Astrocyte of the cerebellum (primary cell): ENCODE results near the gene FOXO6.

ENCODE experiments used
- DNase-seq: peaks from one replicate; pipeline ENCODE4 v3.0.0-alpha.2; 2011; ENCODE audit warnings: low read depth
- H3K4me3 ChIP-seq: 2 replicates; pipeline ENCODE4 v1.5.1; 2011; ENCODE audit warnings: mild to moderate bottlenecking, low read depth, low read length, moderate library complexity
- in situ Hi-C: cut with HindIII; loops from 2 replicates; pipeline ENCODE4 v1.10.0; 2017; ENCODE audit warnings: low sequenced_read_pairs
- TF ChIP-seq, protein P1 (sequence below): IDR thresholded peaks from 2 replicates; pipeline ENCODE4 v1.5.1; 2012; ENCODE audit warnings: low read length, low read depth, moderate library complexity, mild to moderate bottlenecking; ENCODE audit errors: missing control alignments

The FOXO6 gene

GRCh38 chr1:41399145-41399795 is 38.0 kb downstream of the FOXO6 start:
- H3K4me3 ChIP-seq = no peak overlapping the region
- DNase-seq = no peak
- TF ChIP-seq, protein P1, sequence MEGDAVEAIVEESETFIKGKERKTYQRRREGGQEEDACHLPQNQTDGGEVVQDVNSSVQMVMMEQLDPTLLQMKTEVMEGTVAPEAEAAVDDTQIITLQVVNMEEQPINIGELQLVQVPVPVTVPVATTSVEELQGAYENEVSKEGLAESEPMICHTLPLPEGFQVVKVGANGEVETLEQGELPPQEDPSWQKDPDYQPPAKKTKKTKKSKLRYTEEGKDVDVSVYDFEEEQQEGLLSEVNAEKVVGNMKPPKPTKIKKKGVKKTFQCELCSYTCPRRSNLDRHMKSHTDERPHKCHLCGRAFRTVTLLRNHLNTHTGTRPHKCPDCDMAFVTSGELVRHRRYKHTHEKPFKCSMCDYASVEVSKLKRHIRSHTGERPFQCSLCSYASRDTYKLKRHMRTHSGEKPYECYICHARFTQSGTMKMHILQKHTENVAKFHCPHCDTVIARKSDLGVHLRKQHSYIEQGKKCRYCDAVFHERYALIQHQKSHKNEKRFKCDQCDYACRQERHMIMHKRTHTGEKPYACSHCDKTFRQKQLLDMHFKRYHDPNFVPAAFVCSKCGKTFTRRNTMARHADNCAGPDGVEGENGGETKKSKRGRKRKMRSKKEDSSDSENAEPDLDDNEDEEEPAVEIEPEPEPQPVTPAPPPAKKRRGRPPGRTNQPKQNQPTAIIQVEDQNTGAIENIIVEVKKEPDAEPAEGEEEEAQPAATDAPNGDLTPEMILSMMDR = no peak
- in situ Hi-C loops = no loop called here

- TF ChIP-seq, protein P1 = no peak
- H3K4me3 ChIP-seq = no peak overlapping the region
- no peak for DNase-seq
- in situ Hi-C loops = loop anchor here (25.0 kb wide), 1 partner anchor 113 kb away; no protein-coding TSS in a partner anchor
These were observed 39.0 kb downstream of the FOXO6 start for GRCh38 chr1:41400225-41400624.

DNA sequence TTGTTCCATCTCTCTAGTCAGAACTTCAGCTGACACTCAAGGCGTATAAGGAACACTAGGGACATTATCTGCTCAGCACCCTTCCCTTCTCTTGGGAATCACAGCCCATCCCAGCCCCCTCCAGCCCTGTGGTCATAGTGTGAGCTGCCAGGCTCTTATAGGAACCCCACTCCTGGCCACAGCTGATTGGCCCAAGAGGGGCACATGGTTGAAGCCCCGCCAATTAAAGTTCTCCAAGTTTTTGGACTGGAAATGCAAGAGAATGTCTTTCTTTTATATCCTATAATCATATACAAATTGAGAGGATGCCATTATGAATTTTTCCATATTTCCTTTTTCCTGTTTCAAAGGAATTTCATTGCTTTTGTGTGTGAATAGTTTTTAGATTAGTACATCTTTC is 40.7 kb downstream of the FOXO6 start:
- no peak for DNase-seq
- TF ChIP-seq, protein P1 = no peak
- in situ Hi-C loops = loop anchor here (25.0 kb wide), 1 partner anchor 115 kb away; no protein-coding TSS in a partner anchor
- no peak overlapping the region for H3K4me3 ChIP-seq

GRCh38 chr1:41404308-41404761 is 43.1 kb downstream of the FOXO6 start:
- in situ Hi-C loops = loop anchor here (25.0 kb wide), 1 partner anchor 117 kb away; no protein-coding TSS in a partner anchor
- TF ChIP-seq, protein P1 = no peak
- DNase-seq = no peak
- no peak overlapping the region for H3K4me3 ChIP-seq

- no peak overlapping the region for H3K4me3 ChIP-seq
- TF ChIP-seq, protein P1 = no peak
- in situ Hi-C loops = loop anchor here (25.0 kb wide), 1 partner anchor 120 kb away; no protein-coding TSS in a partner anchor
- no peak for DNase-seq
These were observed 46.5 kb downstream of the FOXO6 start for GRCh38 chr1:41407664-41408252.

DNA sequence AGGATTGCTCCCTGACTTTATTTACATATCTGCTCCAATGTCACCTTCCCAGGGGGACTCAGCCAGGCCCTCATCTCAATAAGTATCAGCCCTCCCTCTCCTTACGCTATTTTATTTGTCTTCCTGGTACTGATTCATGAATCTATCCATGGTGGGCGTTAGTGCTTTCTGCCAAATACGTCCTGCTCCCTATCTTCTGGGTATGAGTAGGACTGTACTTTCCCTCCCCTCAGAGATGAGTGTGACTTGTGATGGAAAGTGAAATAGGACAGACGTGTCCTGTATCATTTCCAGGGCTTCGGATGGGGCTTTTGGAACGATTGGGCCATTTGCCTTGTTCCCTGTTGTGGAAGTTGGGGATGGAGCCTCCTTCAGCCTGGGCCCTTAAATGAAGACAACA is 47.5 kb downstream of the FOXO6 start:
- DNase-seq = no peak
- in situ Hi-C loops = loop anchor here (25.0 kb wide), 1 partner anchor 121 kb away; no protein-coding TSS in a partner anchor
- no peak overlapping the region for H3K4me3 ChIP-seq
- TF ChIP-seq, protein P1 = no peak
